IPS-15b (cell line): Measurements from ENCODE around the gene IRF2.
"Not testable (repeated sequence)": the region's sequence is repeated elsewhere in the genome, so short reads cannot be mapped to it uniquely, and the experiment has no call there.

Experiments used
- H3K27me3 ChIP-seq: one replicate; pipeline ENCODE4 v1.6.1; 2013; ENCODE audit warnings: low read length; ENCODE audit not compliant: control insufficient read depth, insufficient read depth
- H3K36me3 ChIP-seq: one replicate; pipeline ENCODE4 v1.6.1; 2013; ENCODE audit warnings: low read length; ENCODE audit not compliant: control insufficient read depth, insufficient read depth
- H3K4me1 ChIP-seq: one replicate; pipeline ENCODE4 v1.6.1; 2013; ENCODE audit warnings: mild to moderate bottlenecking, low read length; ENCODE audit not compliant: control insufficient read depth, insufficient read depth
- H3K4me3 ChIP-seq: one replicate; pipeline ENCODE4 v1.5.1; 2013; ENCODE audit warnings: low read depth, low read length
- H3K9ac ChIP-seq: one replicate; pipeline ENCODE4 v1.6.1; 2013; ENCODE audit warnings: low read depth, mild to moderate bottlenecking, low read length
- H3K9me3 ChIP-seq: one replicate; pipeline ENCODE4 v1.6.1; 2013; ENCODE audit warnings: mild to moderate bottlenecking, low read length; ENCODE audit not compliant: control insufficient read depth, insufficient read depth

IRF2 gene

GRCh38 chr4:184376126-184376838, 98.1 kb downstream of the IRF2 start:
- Histone ChIP-seq H3K36me3 (no peaks in the 10 kb centered on the region), H3K4me3 (no peak overlapping the region), H3K4me1 (peaks cover 4% of the 10 kb centered on the region), H3K9ac (no peak overlapping the region), H3K9me3 (no peaks in the 10 kb centered on the region), H3K27me3 (no peaks in the 10 kb centered on the region)

- H3K9me3 ChIP-seq, H3K4me1 ChIP-seq, H3K27me3 ChIP-seq, H3K36me3 ChIP-seq, H3K9ac ChIP-seq, H3K4me3 ChIP-seq: not testable (repeated sequence)
Observed at GRCh38 chr4:184375623-184376022, 98.7 kb downstream of the IRF2 start.

GRCh38 chr4:184375027-184375426, 99.3 kb downstream of the IRF2 start:
- Histone ChIP-seq H3K36me3 (no peaks in the 10 kb centered on the region), H3K9me3 (no peaks in the 10 kb centered on the region), H3K4me1 (peaks cover 4% of the 10 kb centered on the region), H3K27me3 (no peaks in the 10 kb centered on the region), H3K9ac (no peak overlapping the region), H3K4me3 (no peak overlapping the region)

GRCh38 chr4:184373886-184374405, 100.4 kb downstream of the IRF2 start:
- no peaks in the 10 kb centered on the region for H3K27me3 ChIP-seq
- H3K4me3 ChIP-seq: no peak overlapping the region
- H3K9me3 ChIP-seq: no peaks in the 10 kb centered on the region
- no peaks in the 10 kb centered on the region for H3K36me3 ChIP-seq
- H3K4me1 ChIP-seq: peaks cover 4% of the 10 kb centered on the region
- H3K9ac ChIP-seq: no peak overlapping the region

GRCh38 chr4:184371390-184371787, 103.0 kb downstream of the IRF2 start:
- no peaks in the 10 kb centered on the region for H3K36me3 ChIP-seq
- no peaks in the 10 kb centered on the region for H3K9me3 ChIP-seq
- H3K4me3 ChIP-seq: no peak overlapping the region
- no peak overlapping the region for H3K9ac ChIP-seq
- H3K27me3 ChIP-seq: no peaks in the 10 kb centered on the region
- H3K4me1 ChIP-seq: peaks cover 4% of the 10 kb centered on the region

GRCh38 chr4:184370711-184371389, 103.5 kb downstream of the IRF2 start:
- H3K9ac ChIP-seq: no peak overlapping the region
- no peaks in the 10 kb centered on the region for H3K27me3 ChIP-seq
- peaks cover under 1% of the 10 kb centered on the region for H3K4me1 ChIP-seq
- no peak overlapping the region for H3K4me3 ChIP-seq
- H3K36me3 ChIP-seq: no peaks in the 10 kb centered on the region
- H3K9me3 ChIP-seq: no peaks in the 10 kb centered on the region

- no peaks in the 10 kb centered on the region for H3K27me3 ChIP-seq
- H3K4me1 ChIP-seq: no peaks in the 10 kb centered on the region
- H3K9me3 ChIP-seq: no peaks in the 10 kb centered on the region
- no peak overlapping the region for H3K9ac ChIP-seq
- no peak overlapping the region for H3K4me3 ChIP-seq
- H3K36me3 ChIP-seq: no peaks in the 10 kb centered on the region
Observed at GRCh38 chr4:184369871-184370270, 104.5 kb downstream of the IRF2 start.

- Histone ChIP-seq H3K4me3 (no peak overlapping the region), H3K4me1 (no peaks in the 10 kb centered on the region)
Observed at GRCh38 chr4:184368731-184369130, 105.6 kb downstream of the IRF2 start.

GRCh38 chr4:184368290-184368689, 106.1 kb downstream of the IRF2 start:
- Histone ChIP-seq H3K4me1 (no peaks in the 10 kb centered on the region), H3K9me3 (no peaks in the 10 kb centered on the region), H3K9ac (no peak overlapping the region), H3K4me3 (no peak overlapping the region), H3K36me3 (no peaks in the 10 kb centered on the region), H3K27me3 (no peaks in the 10 kb centered on the region)

More at GRCh38 chr4:184368731-184369130, 105.6 kb downstream of the IRF2 start:
- H3K9ac ChIP-seq: no peak overlapping the region
- H3K9me3 ChIP-seq: no peaks in the 10 kb centered on the region
- H3K36me3 ChIP-seq: no peaks in the 10 kb centered on the region
- no peaks in the 10 kb centered on the region for H3K27me3 ChIP-seq

- no peaks in the 10 kb centered on the region for H3K36me3 ChIP-seq
- no peak overlapping the region for H3K4me3 ChIP-seq
Observed at GRCh38 chr4:184364100-184364921, 110.0 kb downstream of the IRF2 start.

GRCh38 chr4:184363258-184363657, 111.1 kb downstream of the IRF2 start:
- Histone ChIP-seq H3K9me3 (no peaks in the 10 kb centered on the region), H3K4me1 (no peaks in the 10 kb centered on the region), H3K4me3 (no peak overlapping the region), H3K9ac (no peak overlapping the region), H3K36me3 (no peaks in the 10 kb centered on the region), H3K27me3 (no peaks in the 10 kb centered on the region)

More at GRCh38 chr4:184364100-184364921, 110.0 kb downstream of the IRF2 start:
- Histone ChIP-seq H3K27me3 (no peaks in the 10 kb centered on the region), H3K9me3 (no peaks in the 10 kb centered on the region), H3K9ac (no peak overlapping the region), H3K4me1 (no peaks in the 10 kb centered on the region)
